ENCODE results near the gene EPO. TPM values are rescaled to one million over a fixed set of nuclear protein-coding genes. Genes with fewer than 3 reads are reported as not detected.

Gene EPO
- total RNA-seq, 2 experiments from 2014 or later, result not detected

GRCh38 chr7:100683659-100684533 lies 36.4 kb upstream of the EPO start:
- DNase-seq, result no peak
- ChIA-PET CTCF (interaction anchor here (0.5 to 1.0 kb wide), 4 partner anchors 72 to 238 kb away, joined by 3 read pairs; partner anchors contain the start of gene MOSPD3), POLR2A (interaction anchor here (0.6 to 1.3 kb wide), 3 partner anchors 8 to 255 kb away, joined by 3 read pairs; partner anchors contain the start of gene ZCWPW1)
- no peak overlapping the region for H3K27ac Mint-ChIP-seq
- no peaks in the 10 kb centered on the region for H3K9me3 Mint-ChIP-seq (ENCODE audit: low read depth)
- H3K4me3 Mint-ChIP-seq, result no peak overlapping the region
- no peaks in the 10 kb centered on the region for H3K27me3 Mint-ChIP-seq
- H3K4me1 Mint-ChIP-seq, result peaks cover 26% of the 10 kb centered on the region
- peaks cover 19% of the 10 kb centered on the region for H3K36me3 Mint-ChIP-seq (ENCODE audit: low read depth)
- ATAC-seq, result no peak
- intact Hi-C loops (cut with DNase I, micrococcal nuclease), result no loop called here

GRCh38 chr7:100684534-100685042 lies 35.7 kb upstream of the EPO start:
- POLR2A ChIA-PET, result interaction anchor here (0.6 kb wide), 1 partner anchor 9 kb away, joined by 3 read pairs; no protein-coding TSS in a partner anchor

GRCh38 chr7:100685049-100685605 lies 35.1 kb upstream of the EPO start:
- no peak overlapping the region for H3K4me3 Mint-ChIP-seq
- no peak for DNase-seq
- ChIA-PET POLR2A (no interaction called here), CTCF (no interaction called here)
- no peak for ATAC-seq
- no peak overlapping the region for H3K27ac Mint-ChIP-seq
- no peaks in the 10 kb centered on the region for H3K9me3 Mint-ChIP-seq (ENCODE audit: low read depth)
- no peaks in the 10 kb centered on the region for H3K27me3 Mint-ChIP-seq
- intact Hi-C loops (cut with DNase I, micrococcal nuclease), result no loop called here
- peaks cover 14% of the 10 kb centered on the region for H3K36me3 Mint-ChIP-seq (ENCODE audit: low read depth)
- peaks cover 28% of the 10 kb centered on the region for H3K4me1 Mint-ChIP-seq

More at GRCh38 chr7:100684534-100685042, 35.7 kb upstream of the EPO start:
- DNase-seq, result no peak
- CTCF ChIA-PET, result interaction anchor here (0.6 to 1.0 kb wide), 2 partner anchors 72 to 239 kb away, joined by 3 read pairs; partner anchors contain the start of gene MOSPD3
- intact Hi-C loops (cut with DNase I, micrococcal nuclease), result no loop called here
- no peak overlapping the region for H3K27ac Mint-ChIP-seq
- no peak for ATAC-seq
- H3K4me3 Mint-ChIP-seq, result no peak overlapping the region
- H3K9me3 Mint-ChIP-seq (ENCODE audit: low read depth), result no peaks in the 10 kb centered on the region
- no peaks in the 10 kb centered on the region for H3K27me3 Mint-ChIP-seq
- H3K4me1 Mint-ChIP-seq, result peaks cover 27% of the 10 kb centered on the region
- H3K36me3 Mint-ChIP-seq (ENCODE audit: low read depth), result peaks cover 18% of the 10 kb centered on the region

GRCh38 chr7:100685631-100686145 lies 34.6 kb upstream of the EPO start:
- Mint-ChIP-seq H3K4me3 (no peak overlapping the region), H3K27me3 (no peaks in the 10 kb centered on the region), H3K36me3 (ENCODE audit: low read depth) (peaks cover 13% of the 10 kb centered on the region), H3K27ac (no peak overlapping the region), H3K9me3 (ENCODE audit: low read depth) (no peaks in the 10 kb centered on the region), H3K4me1 (peaks cover 23% of the 10 kb centered on the region)
- ChIA-PET POLR2A (no interaction called here), CTCF (no interaction called here)
- no peak for ATAC-seq
- intact Hi-C loops (cut with DNase I, micrococcal nuclease), result no loop called here
- DNase-seq, result no peak

GRCh38 chr7:100686201-100686821 lies 34.0 kb upstream of the EPO start:
- CTCF ChIA-PET, result no interaction called here

GRCh38 chr7:100686822-100687211 lies 33.5 kb upstream of the EPO start:
- Mint-ChIP-seq H3K4me1 (peaks cover 23% of the 10 kb centered on the region), H3K9me3 (ENCODE audit: low read depth) (no peaks in the 10 kb centered on the region), H3K27ac (no peak overlapping the region), H3K36me3 (ENCODE audit: low read depth) (peaks cover 13% of the 10 kb centered on the region), H3K4me3 (no peak overlapping the region), H3K27me3 (no peaks in the 10 kb centered on the region)
- ATAC-seq (no peak), DNase-seq (no peak)
- CTCF ChIA-PET, result no interaction called here
- intact Hi-C loops (cut with DNase I, micrococcal nuclease), result no loop called here
- POLR2A ChIA-PET, result no interaction called here

More at GRCh38 chr7:100686201-100686821, 34.0 kb upstream of the EPO start:
- H3K27ac Mint-ChIP-seq, result no peak overlapping the region
- POLR2A ChIA-PET, result no interaction called here
- peaks cover 13% of the 10 kb centered on the region for H3K36me3 Mint-ChIP-seq (ENCODE audit: low read depth)
- peaks cover 23% of the 10 kb centered on the region for H3K4me1 Mint-ChIP-seq
- H3K4me3 Mint-ChIP-seq, result no peak overlapping the region
- H3K27me3 Mint-ChIP-seq, result no peaks in the 10 kb centered on the region
- no peak for DNase-seq
- no peak for ATAC-seq
- no peaks in the 10 kb centered on the region for H3K9me3 Mint-ChIP-seq (ENCODE audit: low read depth)
- intact Hi-C loops (cut with DNase I, micrococcal nuclease), result no loop called here

- CTCF ChIA-PET, result interaction anchor here (0.5 to 1.0 kb wide), 2 partner anchors 13 to 25 kb away, joined by 3 to 4 read pairs; no protein-coding TSS in a partner anchor
- Mint-ChIP-seq H3K4me3 (no peak overlapping the region), H3K4me1 (peaks cover 27% of the 10 kb centered on the region), H3K27ac (no peak overlapping the region), H3K27me3 (no peaks in the 10 kb centered on the region), H3K36me3 (ENCODE audit: low read depth) (peaks cover 14% of the 10 kb centered on the region), H3K9me3 (ENCODE audit: low read depth) (no peaks in the 10 kb centered on the region)
- ATAC-seq (no peak), DNase-seq (no peak)
- POLR2A ChIA-PET, result interaction anchor here (0.7 kb wide), 1 partner anchor 104 kb away, joined by 4 read pairs; no protein-coding TSS in a partner anchor
- intact Hi-C loops (cut with DNase I, micrococcal nuclease), result no loop called here
Measured at GRCh38 chr7:100687261-100687660, 33.0 kb upstream of the EPO start.

GRCh38 chr7:100687751-100688300 lies 32.4 kb upstream of the EPO start:
- ATAC-seq, result no peak
- intact Hi-C loops (cut with DNase I, micrococcal nuclease), result no loop called here
- peaks cover 33% of the 10 kb centered on the region for H3K4me1 Mint-ChIP-seq
- no peak overlapping the region for H3K27ac Mint-ChIP-seq
- H3K36me3 Mint-ChIP-seq (ENCODE audit: low read depth), result peaks cover 19% of the 10 kb centered on the region
- DNase-seq, result no peak
- POLR2A ChIA-PET, result interaction anchor here (0.7 kb wide), 1 partner anchor 104 kb away, joined by 4 read pairs; no protein-coding TSS in a partner anchor
- CTCF ChIA-PET, result interaction anchor here (0.5 to 1.0 kb wide), 3 partner anchors 9 to 26 kb away, joined by 3 to 4 read pairs (median 3); no protein-coding TSS in a partner anchor
- no peaks in the 10 kb centered on the region for H3K27me3 Mint-ChIP-seq
- H3K4me3 Mint-ChIP-seq, result no peak overlapping the region
- H3K9me3 Mint-ChIP-seq (ENCODE audit: low read depth), result no peaks in the 10 kb centered on the region

- H3K27ac Mint-ChIP-seq, result peak overlapping the region; percentile 43
- H3K36me3 Mint-ChIP-seq (ENCODE audit: low read depth), result peaks cover 21% of the 10 kb centered on the region
- ChIA-PET POLR2A (no interaction called here), CTCF (interaction anchor here (0.7 to 1.4 kb wide), 5 partner anchors 10 to 550 kb away, joined by 3 to 6 read pairs (median 4); partner anchors contain the start of gene POP7)
- ATAC-seq (no peak), DNase-seq (no peak)
- no peaks in the 10 kb centered on the region for H3K9me3 Mint-ChIP-seq (ENCODE audit: low read depth)
- no peaks in the 10 kb centered on the region for H3K27me3 Mint-ChIP-seq
- peaks cover 35% of the 10 kb centered on the region for H3K4me1 Mint-ChIP-seq
- intact Hi-C loops (cut with DNase I, micrococcal nuclease), result no loop called here
- no peak overlapping the region for H3K4me3 Mint-ChIP-seq
Measured at GRCh38 chr7:100688326-100688860, 31.9 kb upstream of the EPO start.

GRCh38 chr7:100689230-100690135 lies 30.8 kb upstream of the EPO start:
- H3K4me1 Mint-ChIP-seq, result peaks cover 35% of the 10 kb centered on the region
- DNase-seq (no peak), ATAC-seq (no peak)
- H3K9me3 Mint-ChIP-seq (ENCODE audit: low read depth), result no peaks in the 10 kb centered on the region
- no peak overlapping the region for H3K27ac Mint-ChIP-seq
- ChIA-PET POLR2A (interaction anchor here (0.6 to 1.0 kb wide), 3 partner anchors 8 to 1192 kb away, joined by 3 read pairs; no protein-coding TSS in a partner anchor), CTCF (interaction anchor here (0.5 to 1.4 kb wide), 8 partner anchors 9 to 551 kb away, joined by 3 to 6 read pairs (median 3); partner anchors contain the start of gene POP7)
- peaks cover 21% of the 10 kb centered on the region for H3K36me3 Mint-ChIP-seq (ENCODE audit: low read depth)
- intact Hi-C loops (cut with DNase I, micrococcal nuclease), result loop anchor here (5.0 to 10.0 kb wide), 4 partner anchors 57 to 532 kb away; partner anchors contain the start of genes MOSPD3 (in 1 of the 2), SPACDR (in 1 of the 2) and TRAPPC14 (in 1 of the 2)
- no peaks in the 10 kb centered on the region for H3K27me3 Mint-ChIP-seq
- H3K4me3 Mint-ChIP-seq, result no peak overlapping the region
